ENCODE data around the gene ELP5. TPM values are rescaled to one million over a fixed set of nuclear protein-coding genes. Genes with fewer than 3 reads are reported as not detected.

Gene ELP5
- total RNA-seq, 1 donor from 2014 or later: 36.9 TPM

- Mint-ChIP-seq H3K27ac (ENCODE audit: unreplicated experiment) (peak overlapping the region; percentile 74), H3K27me3 (ENCODE audit: unreplicated experiment) (peaks cover 44% of the 10 kb centered on the region), H3K9me3 (ENCODE audit: unreplicated experiment) (no peaks in the 10 kb centered on the region), H3K4me3 (ENCODE audit: unreplicated experiment) (peak overlapping the region; percentile 86), H3K4me1 (ENCODE audit: unreplicated experiment) (peaks cover 54% of the 10 kb centered on the region), H3K36me3 (ENCODE audit: low read depth, unreplicated experiment) (peaks cover 17% of the 10 kb centered on the region)
- no peak for TF ChIP-seq CTCF (IDR thresholded peaks at IDR 0.05; ENCODE audit: unreplicated experiment)
- DNase-seq (ENCODE audit: low spot score): no peak
Observed at GRCh38 chr17:7218758-7219157, 33.3 kb upstream of the ELP5 start.

- peaks cover 43% of the 10 kb centered on the region for H3K27me3 Mint-ChIP-seq (ENCODE audit: unreplicated experiment)
- peak overlapping the region; percentile 74 for H3K27ac Mint-ChIP-seq (ENCODE audit: unreplicated experiment)
- no peak for TF ChIP-seq CTCF (IDR thresholded peaks at IDR 0.05; ENCODE audit: unreplicated experiment)
- peaks cover 51% of the 10 kb centered on the region for H3K4me1 Mint-ChIP-seq (ENCODE audit: unreplicated experiment)
- H3K9me3 Mint-ChIP-seq (ENCODE audit: unreplicated experiment): no peaks in the 10 kb centered on the region
- DNase-seq (ENCODE audit: low spot score): no peak
- peak overlapping the region; percentile 95 for H3K4me3 Mint-ChIP-seq (ENCODE audit: unreplicated experiment)
- H3K36me3 Mint-ChIP-seq (ENCODE audit: low read depth, unreplicated experiment): peaks cover 18% of the 10 kb centered on the region
Observed at GRCh38 chr17:7219229-7219811, 32.7 kb upstream of the ELP5 start.

GRCh38 chr17:7219812-7220592 lies 32.0 kb upstream of the ELP5 start, which contains the start of the genes ACADVL and DLG4:
Gene ACADVL (plus strand): TSS chr17:7219938. CDS start chr17:7219985, 47 bp downstream.
Gene DLG4 (minus strand): TSS chr17:7219836.
- no peak for TF ChIP-seq CTCF (IDR thresholded peaks at IDR 0.05; ENCODE audit: unreplicated experiment)
- Mint-ChIP-seq H3K27me3 (ENCODE audit: unreplicated experiment) (peaks cover 38% of the 10 kb centered on the region), H3K4me1 (ENCODE audit: unreplicated experiment) (peaks cover 47% of the 10 kb centered on the region), H3K9me3 (ENCODE audit: unreplicated experiment) (no peaks in the 10 kb centered on the region), H3K36me3 (ENCODE audit: low read depth, unreplicated experiment) (peaks cover 18% of the 10 kb centered on the region), H3K27ac (ENCODE audit: unreplicated experiment) (peak within 1 kb of the TSS; percentile 74), H3K4me3 (ENCODE audit: unreplicated experiment) (peak within 1 kb of the TSS; percentile 95)
- DNase-seq (ENCODE audit: low spot score): peak; percentile 82

GRCh38 chr17:7220593-7221277 lies 31.3 kb upstream of the ELP5 start:
- TF ChIP-seq CTCF (IDR thresholded peaks at IDR 0.05; ENCODE audit: unreplicated experiment): no peak
- Mint-ChIP-seq H3K4me1 (ENCODE audit: unreplicated experiment) (peaks cover 43% of the 10 kb centered on the region), H3K4me3 (ENCODE audit: unreplicated experiment) (peak overlapping the region; percentile 95), H3K9me3 (ENCODE audit: unreplicated experiment) (no peaks in the 10 kb centered on the region), H3K27me3 (ENCODE audit: unreplicated experiment) (peaks cover 41% of the 10 kb centered on the region), H3K27ac (ENCODE audit: unreplicated experiment) (peak overlapping the region; percentile 74), H3K36me3 (ENCODE audit: low read depth, unreplicated experiment) (peaks cover 21% of the 10 kb centered on the region)
- peak; percentile 47 for DNase-seq (ENCODE audit: low spot score)
